Activated T-helper 9 cell treated with anti-CD3 and anti-CD28 coated beads, Interleukin-2, amount 50 U/mL, for 16 hours (primary cell): ENCODE measurements around the gene PDIA3.
"Not testable (repeated sequence)": the region's sequence is repeated elsewhere in the genome, so short reads cannot be mapped to it uniquely, and the experiment has no call there.

Experiments
- DNase-seq: peaks from one replicate; pipeline ENCODE4 v3.0.0-alpha.2; 2020; ENCODE audit warnings: low read depth

Gene PDIA3

GRCh38 chr15:43746245-43746902 is at the start of gene PDIA3:
Gene PDIA3, plus strand, starts transcription at chr15:43746438. Its CDS starts 102 bp downstream, at chr15:43746540.
- peak; percentile 82 for DNase-seq

DNA sequence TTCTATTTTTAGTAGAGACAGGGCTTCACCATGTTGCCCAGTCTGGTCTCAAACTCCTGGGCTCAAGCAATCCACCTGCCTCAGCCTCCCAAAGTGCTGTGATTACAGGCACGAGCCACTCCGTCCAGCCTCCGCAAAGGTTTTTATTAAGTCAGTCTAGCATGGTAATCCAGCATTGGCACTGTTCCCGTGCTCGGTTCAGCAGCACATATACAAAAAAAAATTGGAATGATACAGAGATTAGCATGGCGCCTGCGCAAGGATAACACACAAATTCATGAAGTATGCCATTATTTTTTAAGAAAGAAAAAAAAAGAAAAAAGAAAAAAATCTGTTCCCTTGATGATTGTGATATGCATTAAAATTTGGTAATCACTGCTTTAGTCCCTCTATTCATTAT is 44.1 kb upstream of the PDIA3 start:
- no peak for DNase-seq

- DNase-seq: no peak
These were observed 43.4 kb upstream of the PDIA3 start for GRCh38 chr15:43702701-43703424.

DNA sequence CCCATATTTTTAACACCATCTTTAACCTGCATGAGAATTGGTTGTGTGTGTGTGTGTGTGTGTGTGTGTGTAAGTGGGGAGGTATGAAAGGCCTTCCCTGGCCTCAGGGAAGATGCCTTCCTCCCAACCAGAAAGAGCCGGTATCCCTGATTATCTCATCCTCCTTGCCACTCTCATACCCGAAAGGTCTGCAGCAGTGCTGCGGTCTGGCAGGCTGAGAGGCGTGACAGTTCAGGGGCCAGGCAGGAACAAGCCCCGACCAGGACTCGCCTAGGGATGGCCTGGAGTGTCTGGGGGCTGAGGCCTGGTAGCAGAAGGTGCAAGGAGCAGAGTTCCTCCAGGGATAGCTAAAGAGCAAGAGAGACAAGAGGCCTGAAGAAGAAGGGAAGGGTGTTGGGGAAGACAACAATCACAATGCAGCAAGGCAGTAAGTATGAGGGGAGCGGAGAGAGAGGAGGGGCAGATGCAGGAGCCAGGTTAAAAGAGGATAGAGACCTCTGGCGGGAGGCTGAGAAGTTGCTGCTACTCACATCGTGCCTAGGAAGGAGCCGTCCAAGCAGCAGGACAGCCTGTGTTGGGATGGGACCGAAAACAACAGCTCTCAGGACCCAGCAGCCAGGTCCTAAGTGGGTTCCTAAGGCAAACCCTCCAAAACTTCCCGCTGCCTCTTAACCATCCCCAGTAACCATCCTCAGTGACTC is 35.7 kb upstream of the PDIA3 start:
- DNase-seq: not testable (repeated sequence)

GRCh38 chr15:43723151-43723550 is 23.1 kb upstream of the PDIA3 start:
- no peak for DNase-seq

DNA sequence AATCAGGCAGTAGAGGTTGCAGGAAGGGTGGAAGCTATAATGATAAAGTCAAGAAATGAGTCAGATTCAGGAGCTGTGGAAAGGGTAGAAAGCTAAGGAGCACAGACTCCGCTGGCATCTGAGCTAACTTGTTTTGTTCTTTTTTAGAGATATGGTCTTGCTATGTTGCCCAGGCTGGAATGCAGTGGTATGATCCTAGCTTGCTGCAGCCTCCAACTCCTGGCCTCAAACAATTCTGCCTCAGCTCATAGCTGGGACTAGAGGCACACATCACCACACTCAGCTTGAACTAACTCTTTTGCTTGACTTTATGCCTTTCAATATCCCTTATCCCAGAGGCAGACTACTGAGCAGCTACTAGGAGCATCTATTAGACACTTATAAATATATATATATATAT is 19.9 kb upstream of the PDIA3 start:
- not testable (repeated sequence) for DNase-seq

GRCh38 chr15:43728053-43728725 is 18.0 kb upstream of the PDIA3 start:
- DNase-seq: not testable (repeated sequence)

GRCh38 chr15:43735416-43735815 is 10.8 kb upstream of the PDIA3 start:
- DNase-seq: no peak

DNA sequence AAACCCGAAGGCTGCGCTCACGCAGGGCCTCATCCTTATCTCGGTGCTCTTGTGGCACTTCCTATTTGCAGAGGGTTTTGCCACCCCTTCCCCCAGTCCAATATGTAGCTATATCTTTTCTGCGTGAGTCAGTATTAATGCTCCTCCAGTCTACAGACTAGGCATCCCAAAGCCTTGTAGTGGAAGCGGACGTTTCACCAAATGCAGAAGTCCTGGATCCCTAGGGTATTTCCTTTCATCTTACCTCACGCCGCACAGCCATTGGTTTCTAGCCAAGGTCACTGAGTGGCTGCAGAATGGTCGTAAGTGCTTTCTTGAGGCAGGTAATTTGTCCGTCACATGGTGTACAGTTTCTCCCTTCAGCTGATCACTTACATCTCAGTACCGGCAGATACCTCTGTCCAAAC is 668 bp downstream of the PDIA3 start:
- DNase-seq: not testable (repeated sequence)

- no peak for DNase-seq
These were observed 2.1 kb downstream of the PDIA3 start for GRCh38 chr15:43748376-43748775.

GRCh38 chr15:43749690-43750345 is 3.6 kb downstream of the PDIA3 start:
- DNase-seq: peak; percentile 8

DNA sequence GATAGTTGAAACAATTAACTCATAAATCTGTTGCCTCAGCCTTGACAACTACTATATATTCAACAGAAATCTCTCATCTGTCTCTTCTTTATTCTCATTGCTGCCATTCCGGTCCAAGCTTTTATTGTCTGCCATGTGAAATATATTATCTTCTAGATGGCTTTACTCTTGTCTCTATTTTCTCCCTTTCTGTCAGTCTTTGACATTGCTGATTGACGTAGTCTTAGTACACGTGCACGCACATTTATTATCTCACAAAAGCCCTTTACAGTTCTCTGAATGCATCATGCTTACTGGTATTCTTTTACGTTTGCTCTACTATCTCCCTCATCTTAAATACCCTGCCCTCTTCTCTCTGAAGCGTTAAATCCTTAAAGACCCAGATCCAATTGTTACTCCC is 5.6 kb downstream of the PDIA3 start:
- DNase-seq: no peak

- DNase-seq: no peak
These were observed 16.6 kb downstream of the PDIA3 start for GRCh38 chr15:43762824-43763223.

DNA sequence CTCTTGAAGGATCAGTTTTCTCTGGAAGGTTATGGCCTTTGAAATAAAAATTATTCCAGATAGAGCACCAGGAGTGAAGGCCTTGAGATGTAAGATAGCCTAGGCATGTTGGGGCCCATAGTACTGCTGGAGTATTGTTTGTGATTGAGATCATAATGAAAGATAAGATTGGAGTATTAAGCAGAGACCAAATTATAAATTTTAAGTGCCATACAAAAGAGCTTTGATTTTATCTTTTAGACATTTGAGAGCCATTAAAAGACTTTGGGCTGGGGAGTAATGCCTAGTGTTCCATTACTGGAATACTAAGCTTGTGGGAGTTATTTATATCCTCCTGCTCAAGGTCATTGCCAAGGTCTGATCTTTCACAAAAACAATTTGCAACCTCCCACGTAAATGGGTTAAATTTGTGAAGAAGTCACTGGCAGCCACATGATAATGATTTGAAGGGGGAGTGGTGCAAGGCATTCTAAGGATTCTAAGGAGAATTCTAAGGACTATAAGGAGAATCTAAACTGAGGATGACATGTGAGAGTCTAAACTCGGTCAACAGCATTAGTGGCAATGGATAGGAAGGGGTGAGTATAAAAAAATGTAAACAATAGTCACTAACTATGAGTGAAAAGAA is 17.7 kb downstream of the PDIA3 start:
- no peak for DNase-seq

- no peak for DNase-seq
These were observed 23.5 kb downstream of the PDIA3 start for GRCh38 chr15:43769584-43770228.

DNA sequence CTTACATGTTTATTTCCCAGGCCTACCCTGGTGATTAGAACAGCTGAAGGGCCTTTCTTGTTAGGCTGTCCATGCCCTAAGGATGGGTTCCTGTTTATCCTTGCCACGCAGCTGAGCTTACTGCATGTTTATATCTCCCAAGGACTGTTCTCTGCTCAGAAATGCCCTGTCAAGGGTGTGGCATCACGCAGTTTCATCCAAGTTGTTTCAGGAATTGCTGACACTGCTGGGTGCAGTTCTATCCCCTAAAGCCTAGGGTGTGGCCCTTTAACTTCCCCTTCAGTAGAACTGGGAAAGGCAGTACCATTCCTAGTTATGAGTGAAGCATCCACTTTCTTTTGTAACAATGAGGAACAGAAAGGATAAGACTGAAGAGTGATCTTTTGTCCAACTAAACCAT is 25.6 kb downstream of the PDIA3 start:
- no peak for DNase-seq

DNA sequence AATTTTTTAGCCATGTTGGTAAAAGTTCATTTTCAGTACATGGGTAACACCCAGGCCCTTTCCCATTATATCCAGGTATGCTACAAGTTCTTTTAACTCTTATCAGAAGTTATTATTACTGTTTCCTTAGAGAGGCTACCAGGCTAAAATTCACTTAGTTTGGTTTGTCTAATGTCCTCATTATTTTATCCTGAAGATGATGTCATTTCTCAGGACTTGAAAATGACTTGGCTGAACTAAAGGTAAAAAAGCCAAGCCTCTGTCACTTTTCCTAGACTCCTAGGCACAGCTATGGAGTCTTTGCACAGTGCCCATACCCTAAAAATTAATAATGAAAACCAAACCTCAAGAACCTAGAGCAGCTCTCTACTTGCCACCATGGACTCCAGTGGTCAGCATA is 26.4 kb downstream of the PDIA3 start:
- no peak for DNase-seq

GRCh38 chr15:43774062-43774461 is 27.8 kb downstream of the PDIA3 start:
- DNase-seq: no peak

DNA sequence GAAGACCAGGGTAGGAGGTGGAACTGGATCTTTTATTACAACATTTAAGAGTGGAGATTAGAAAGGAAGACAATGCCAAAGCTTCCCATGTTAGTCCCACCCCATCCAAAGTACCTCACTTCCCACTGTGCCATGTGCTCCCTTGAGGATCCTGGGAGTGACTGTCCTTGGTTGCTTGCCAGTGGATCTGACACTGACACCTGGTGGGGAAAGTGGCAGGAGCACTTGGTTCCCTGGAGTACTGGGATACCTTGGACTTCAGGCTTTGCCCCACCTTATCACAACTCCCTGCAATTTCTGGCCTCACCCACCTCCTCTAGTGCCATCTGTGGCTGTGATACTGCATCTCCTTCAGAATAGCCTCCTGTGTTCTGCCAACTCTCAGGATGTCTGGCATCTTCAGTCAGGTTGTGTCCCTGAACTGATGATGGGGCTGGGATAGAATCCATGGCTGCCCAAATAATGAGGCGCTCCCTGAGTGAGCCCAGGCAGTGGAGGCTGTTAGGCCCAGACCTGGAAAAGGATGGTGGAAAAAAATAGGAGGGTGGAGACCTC is 29.2 kb downstream of the PDIA3 start:
- no peak for DNase-seq

- DNase-seq: no peak
These were observed 30.0 kb downstream of the PDIA3 start for GRCh38 chr15:43776101-43776717.
